ENCODE data around the gene CDR2L. TPM values are rescaled to one million over a fixed set of nuclear protein-coding genes. Genes with fewer than 3 reads are reported as not detected.

The CDR2L gene
- total RNA-seq = 10 to 100 TPM; 11.0 to 17.5 (median 14.2) TPM
- polyA plus RNA-seq = 13.8 TPM
- long read RNA-seq, donor 1, transcript CDR2L-201 (5 exons, 3,536 nt) = major isoform, 5 of 24 reads
- long read RNA-seq, donor 1, partial matches to known transcripts = 0 of 24 reads
- long read RNA-seq, donor 1, other reads (novel, unspliced or antisense) = 19 of 24 reads
- long read RNA-seq, donor 2, transcript CDR2L-201 (5 exons, 3,536 nt) = major isoform, 6 of 17 reads
- long read RNA-seq, donor 2, partial matches to known transcripts = 7 of 17 reads
- long read RNA-seq, donor 2, other reads (novel, unspliced or antisense) = 4 of 17 reads
- long read RNA-seq, donor 3, partial matches to known transcripts = 11 of 11 reads
- long read RNA-seq, donor 3, other reads (novel, unspliced or antisense) = 0 of 11 reads
- long read RNA-seq, donor 4, transcript CDR2L-201 (5 exons, 3,536 nt) = major isoform, 5 of 10 reads
- long read RNA-seq, donor 4, partial matches to known transcripts = 0 of 10 reads
- long read RNA-seq, donor 4, other reads (novel, unspliced or antisense) = 5 of 10 reads

- H3K27ac ChIP-seq (ENCODE audit: low read length) = peak within 1 kb of the TSS; percentile 93
- peak; percentile 98 to 100 (median 99) for DNase-seq
- intact Hi-C loops (cut with DNase I) = loop anchor here in 1 of 4 donors (10.0 kb wide), 1 partner anchor 47 kb away; no protein-coding TSS in a partner anchor
- ATAC-seq = peak; percentile 91 to 94
- peak within 1 kb of the TSS; percentile 85 for H3K4me3 ChIP-seq (ENCODE audit: low read length)
- WGBS = under 1% methylated on average over 50 of the region's 51 CpGs
- H3K27me3 ChIP-seq (ENCODE audit: control insufficient read depth, insufficient read depth) = no peaks in the 10 kb centered on the region
- peaks cover 12% of the 10 kb centered on the region for H3K4me1 ChIP-seq (ENCODE audit: control insufficient read depth, insufficient read depth, low read length)
- H3K9me3 ChIP-seq (ENCODE audit: control insufficient read depth, low read length) = no peaks in the 10 kb centered on the region
Observed at GRCh38 chr17:74987418-74987908, at the start of gene CDR2L. Gene CDR2L (plus strand): TSS chr17:74987632. CDS start chr17:74988044, 412 bp downstream.

- Histone ChIP-seq H3K27me3 (ENCODE audit: control insufficient read depth, insufficient read depth) (no peaks in the 10 kb centered on the region), H3K27ac (ENCODE audit: low read length) (no peak overlapping the region), H3K4me1 (ENCODE audit: control insufficient read depth, insufficient read depth, low read length) (no peaks in the 10 kb centered on the region), H3K4me3 (ENCODE audit: low read length) (no peak overlapping the region), H3K9me3 (ENCODE audit: control insufficient read depth, low read length) (no peaks in the 10 kb centered on the region)
- intact Hi-C loops (cut with DNase I) = no loop called here
- DNase-seq = no peak
- ATAC-seq = no peak
- 46% methylated on average over 8 of the region's 8 CpGs for WGBS
Observed at GRCh38 chr17:74938194-74938950, 49.1 kb upstream of the CDR2L start.

- H3K4me1 ChIP-seq (ENCODE audit: control insufficient read depth, insufficient read depth, low read length) = no peaks in the 10 kb centered on the region
- DNase-seq = no peak
- intact Hi-C loops (cut with DNase I) = no loop called here
- no peak overlapping the region for H3K4me3 ChIP-seq (ENCODE audit: low read length)
- no peaks in the 10 kb centered on the region for H3K9me3 ChIP-seq (ENCODE audit: control insufficient read depth, low read length)
- H3K27ac ChIP-seq (ENCODE audit: low read length) = no peak overlapping the region
- no peak for ATAC-seq
- WGBS = 47% methylated on average over 8 of the region's 8 CpGs
- H3K27me3 ChIP-seq (ENCODE audit: control insufficient read depth, insufficient read depth) = no peaks in the 10 kb centered on the region
Observed at GRCh38 chr17:74939534-74939933, 47.9 kb upstream of the CDR2L start.

GRCh38 chr17:74941128-74941725, 46.2 kb upstream of the CDR2L start:
- WGBS = 78% methylated on average over 21 of the region's 21 CpGs
- DNase-seq (no peak), ATAC-seq (no peak)
- H3K4me3 ChIP-seq (ENCODE audit: low read length) = no peak overlapping the region
- H3K4me1 ChIP-seq (ENCODE audit: control insufficient read depth, insufficient read depth, low read length) = no peaks in the 10 kb centered on the region
- H3K27ac ChIP-seq (ENCODE audit: low read length) = no peak overlapping the region
- intact Hi-C loops (cut with DNase I) = no loop called here
- no peaks in the 10 kb centered on the region for H3K9me3 ChIP-seq (ENCODE audit: control insufficient read depth, low read length)
- H3K27me3 ChIP-seq (ENCODE audit: control insufficient read depth, insufficient read depth) = no peaks in the 10 kb centered on the region

- Histone ChIP-seq H3K27ac (ENCODE audit: low read length) (no peak overlapping the region), H3K4me1 (ENCODE audit: control insufficient read depth, insufficient read depth, low read length) (no peaks in the 10 kb centered on the region), H3K27me3 (ENCODE audit: control insufficient read depth, insufficient read depth) (no peaks in the 10 kb centered on the region), H3K9me3 (ENCODE audit: control insufficient read depth, low read length) (no peaks in the 10 kb centered on the region), H3K4me3 (ENCODE audit: low read length) (no peak overlapping the region)
- no peak for DNase-seq
- intact Hi-C loops (cut with DNase I) = no loop called here
- 61% methylated on average over 13 of the region's 13 CpGs for WGBS
- no peak for ATAC-seq
Observed at GRCh38 chr17:74943808-74944522, 43.5 kb upstream of the CDR2L start.

GRCh38 chr17:74945543-74945942, 41.9 kb upstream of the CDR2L start:
- no peaks in the 10 kb centered on the region for H3K9me3 ChIP-seq (ENCODE audit: control insufficient read depth, low read length)
- ATAC-seq (no peak), DNase-seq (no peak)
- intact Hi-C loops (cut with DNase I) = no loop called here
- no peaks in the 10 kb centered on the region for H3K27me3 ChIP-seq (ENCODE audit: control insufficient read depth, insufficient read depth)
- H3K4me3 ChIP-seq (ENCODE audit: low read length) = no peak overlapping the region
- H3K27ac ChIP-seq (ENCODE audit: low read length) = no peak overlapping the region
- 45% methylated on average over 6 of the region's 6 CpGs for WGBS
- H3K4me1 ChIP-seq (ENCODE audit: control insufficient read depth, insufficient read depth, low read length) = no peaks in the 10 kb centered on the region

GRCh38 chr17:74946641-74947040, 40.8 kb upstream of the CDR2L start:
- ATAC-seq = no peak
- DNase-seq = no peak
- no peaks in the 10 kb centered on the region for H3K4me1 ChIP-seq (ENCODE audit: control insufficient read depth, insufficient read depth, low read length)
- WGBS = 91% methylated on average over 14 of the region's 14 CpGs
- no peak overlapping the region for H3K27ac ChIP-seq (ENCODE audit: low read length)
- intact Hi-C loops (cut with DNase I) = no loop called here
- H3K27me3 ChIP-seq (ENCODE audit: control insufficient read depth, insufficient read depth) = no peaks in the 10 kb centered on the region
- H3K9me3 ChIP-seq (ENCODE audit: control insufficient read depth, low read length) = no peaks in the 10 kb centered on the region
- no peak overlapping the region for H3K4me3 ChIP-seq (ENCODE audit: low read length)

GRCh38 chr17:74947041-74947754, 40.2 kb upstream of the CDR2L start:
- no peaks in the 10 kb centered on the region for H3K9me3 ChIP-seq (ENCODE audit: control insufficient read depth, low read length)
- DNase-seq (no peak), ATAC-seq (no peak)
- no peak overlapping the region for H3K4me3 ChIP-seq (ENCODE audit: low read length)
- H3K4me1 ChIP-seq (ENCODE audit: control insufficient read depth, insufficient read depth, low read length) = no peaks in the 10 kb centered on the region
- H3K27me3 ChIP-seq (ENCODE audit: control insufficient read depth, insufficient read depth) = no peaks in the 10 kb centered on the region
- WGBS = 92% methylated on average over 17 of the region's 17 CpGs
- intact Hi-C loops (cut with DNase I) = no loop called here
- no peak overlapping the region for H3K27ac ChIP-seq (ENCODE audit: low read length)

GRCh38 chr17:74949455-74950115, 37.8 kb upstream of the CDR2L start:
- Histone ChIP-seq H3K27me3 (ENCODE audit: control insufficient read depth, insufficient read depth) (no peaks in the 10 kb centered on the region), H3K9me3 (ENCODE audit: control insufficient read depth, low read length) (no peaks in the 10 kb centered on the region), H3K27ac (ENCODE audit: low read length) (no peak overlapping the region), H3K4me1 (ENCODE audit: control insufficient read depth, insufficient read depth, low read length) (no peaks in the 10 kb centered on the region), H3K4me3 (ENCODE audit: low read length) (no peak overlapping the region)
- intact Hi-C loops (cut with DNase I) = loop anchor here in 1 of 4 donors (10.0 kb wide), 1 partner anchor 255 kb away; the partner anchor contains the start of gene NUP85
- DNase-seq = no peak
- 55% methylated on average over 12 of the region's 12 CpGs for WGBS
- no peak for ATAC-seq

Measured in right cardiac atrium (tissue), 5 donors.